ENCODE data around the gene FRMPD2. TPM values are rescaled to one million over a fixed set of nuclear protein-coding genes. Genes with fewer than 3 reads are reported as not detected.

The FRMPD2 gene
- total and polyA plus RNA-seq, 2 experiments from 2014 or later = not detected

DNA sequence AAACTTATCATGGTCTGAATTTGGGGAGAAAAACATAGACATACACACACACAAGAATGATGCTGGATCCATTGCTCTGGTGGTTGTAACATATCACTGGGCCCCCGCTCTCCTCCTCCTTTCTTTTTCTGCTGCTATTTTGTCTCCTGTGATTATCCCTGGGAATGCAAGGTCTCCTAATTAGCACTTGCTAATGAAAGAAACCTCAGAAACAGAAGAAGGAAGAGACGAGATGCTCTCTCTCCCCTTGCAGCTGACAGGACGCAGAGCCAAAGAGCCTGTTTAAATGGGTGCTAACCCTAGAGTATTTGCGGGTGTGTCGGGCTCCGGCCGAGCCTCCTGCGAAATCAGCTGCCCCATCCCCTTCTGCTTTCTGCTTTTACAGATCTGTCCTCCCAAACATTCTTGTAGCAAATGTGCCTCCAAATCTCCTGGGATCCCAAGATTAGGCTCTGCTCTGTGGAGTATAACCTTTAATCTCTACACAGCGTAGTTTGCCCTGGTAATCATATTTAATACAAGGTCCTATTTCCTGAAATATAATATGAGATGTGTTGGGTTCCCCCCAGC is 81.5 kb downstream of the FRMPD2 start:
- Histone ChIP-seq H3K9me2 (ENCODE audit: insufficient read depth) (peaks cover 6% of the 10 kb centered on the region; the same call in 1 of the 2 replicates), H3K27ac (ENCODE audit: low read depth) (no peak overlapping the region), H3K4me2 (0 out of 2 replicates have a peak overlapping the region, but pooled peaks have one; percentile 32), H3K4me3 (no peak overlapping the region), H3K27me3 (ENCODE audit: insufficient read depth) (no peaks in the 10 kb centered on the region), H3K36me3 (ENCODE audit: insufficient read depth) (no peaks in the 10 kb centered on the region), H3F3A (replicated peaks; ENCODE audit: low read depth) (no peaks in the 10 kb centered on the region), H3K79me2 (replicated peaks; ENCODE audit: insufficient read depth) (no peaks in the 10 kb centered on the region), H3K4me1 (ENCODE audit: insufficient read depth) (peaks cover 5% of the 10 kb centered on the region), H2AFZ (peak overlapping the region; percentile 78; the same call in 1 of the 2 replicates), H4K20me1 (replicated peaks; ENCODE audit: insufficient read depth) (no peaks in the 10 kb centered on the region)
- Mint-ChIP-seq H3K27me3 (ENCODE audit: insufficient read depth, low read depth, poor library complexity) (peaks cover 4% of the 10 kb centered on the region), H3K27ac (no peak overlapping the region; the same call in 1 of the 2 replicates), H3K36me3 (ENCODE audit: low read depth) (no peaks in the 10 kb centered on the region), H3K4me1 (peaks cover 12% of the 10 kb centered on the region), H3K4me3 (no peak overlapping the region), H3K9me3 (no peaks in the 10 kb centered on the region)
- ATAC-seq (peak; percentile 59), DNase-seq (ENCODE audit: low spot score) (no peak)
- TF ChIP-seq, protein P1, sequence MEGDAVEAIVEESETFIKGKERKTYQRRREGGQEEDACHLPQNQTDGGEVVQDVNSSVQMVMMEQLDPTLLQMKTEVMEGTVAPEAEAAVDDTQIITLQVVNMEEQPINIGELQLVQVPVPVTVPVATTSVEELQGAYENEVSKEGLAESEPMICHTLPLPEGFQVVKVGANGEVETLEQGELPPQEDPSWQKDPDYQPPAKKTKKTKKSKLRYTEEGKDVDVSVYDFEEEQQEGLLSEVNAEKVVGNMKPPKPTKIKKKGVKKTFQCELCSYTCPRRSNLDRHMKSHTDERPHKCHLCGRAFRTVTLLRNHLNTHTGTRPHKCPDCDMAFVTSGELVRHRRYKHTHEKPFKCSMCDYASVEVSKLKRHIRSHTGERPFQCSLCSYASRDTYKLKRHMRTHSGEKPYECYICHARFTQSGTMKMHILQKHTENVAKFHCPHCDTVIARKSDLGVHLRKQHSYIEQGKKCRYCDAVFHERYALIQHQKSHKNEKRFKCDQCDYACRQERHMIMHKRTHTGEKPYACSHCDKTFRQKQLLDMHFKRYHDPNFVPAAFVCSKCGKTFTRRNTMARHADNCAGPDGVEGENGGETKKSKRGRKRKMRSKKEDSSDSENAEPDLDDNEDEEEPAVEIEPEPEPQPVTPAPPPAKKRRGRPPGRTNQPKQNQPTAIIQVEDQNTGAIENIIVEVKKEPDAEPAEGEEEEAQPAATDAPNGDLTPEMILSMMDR (conservative IDR thresholded peaks at IDR 0.05; ENCODE audit: low read depth in 2 of 2) = no peak
- no peak for TF ChIP-seq CREB1 (CRISPR knock-in tag; IDR thresholded peaks at IDR 0.05; ENCODE audit: low read depth)
- TF ChIP-seq ETS1 (IDR thresholded peaks at IDR 0.05) = no peak
- no peak for TF ChIP-seq EZH2phosphoT487 (IDR thresholded peaks at IDR 0.05; ENCODE audit: unreplicated experiment)
- TF ChIP-seq POLR2AphosphoS5 (IDR thresholded peaks at IDR 0.05; ENCODE audit: low read depth) = no peak
- no peak for TF ChIP-seq ZNF331 (CRISPR knock-in tag; IDR thresholded peaks at IDR 0.05; ENCODE audit: low read depth)
- TF ChIP-seq ZNF462 (CRISPR knock-in tag; IDR thresholded peaks at IDR 0.05) = no peak
- no peak for TF ChIP-seq NANOG (IDR thresholded peaks at IDR 0.05; ENCODE audit: borderline replicate concordance)

All from GM23338 (cell line).